Measurements from ENCODE around the gene GATC. TPM values are rescaled to one million over a fixed set of nuclear protein-coding genes. Genes with fewer than 3 reads are reported as not detected.
A peak's percentile ranks its signal among the peaks of the same experiment; 100 is the strongest.

GATC gene
- total RNA-seq, 1 donor from 2014 or later, result 15.5 TPM

DNA sequence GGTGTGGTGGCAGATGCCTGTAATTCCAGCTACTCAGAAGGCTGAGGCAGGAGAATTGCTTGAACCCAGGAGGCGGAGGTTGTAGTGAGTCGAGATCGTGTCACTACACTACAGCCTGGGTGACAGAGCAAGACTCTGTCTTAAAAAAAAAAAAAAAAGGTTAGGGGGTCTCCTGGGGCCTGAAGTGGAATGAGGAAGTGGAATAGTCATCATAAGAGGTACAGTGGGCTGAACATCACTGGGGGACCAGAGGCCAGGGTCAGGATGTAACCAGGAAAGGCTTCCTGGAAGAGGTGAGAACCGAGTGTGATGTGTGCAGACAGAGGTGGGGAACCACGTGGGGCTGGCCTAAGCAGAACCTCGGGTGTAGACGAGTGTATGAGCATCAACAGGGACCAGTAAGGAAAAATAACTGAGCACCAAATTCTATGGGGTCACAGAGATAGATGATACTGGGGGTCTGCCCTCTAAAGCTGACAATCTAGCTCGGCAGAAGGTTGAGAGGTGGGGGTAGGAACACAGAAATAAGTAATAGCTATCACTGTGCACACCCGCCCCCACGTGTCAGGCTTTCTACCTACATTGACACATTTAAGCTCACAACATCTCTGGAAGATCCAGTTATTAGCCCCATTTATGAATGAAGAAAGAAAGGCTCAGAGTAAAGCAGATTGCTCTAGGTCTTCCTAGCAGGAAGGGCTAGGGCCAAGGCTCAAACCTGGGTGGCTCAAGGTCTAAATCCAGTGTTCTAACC lies 13.3 kb upstream of the GATC start:
- H3K27me3 ChIP-seq, result no peaks in the 10 kb centered on the region
- TF ChIP-seq POLR2AphosphoS5 (IDR thresholded peaks at IDR 0.05; ENCODE audit: insufficient read depth in 1 of 2, low read depth in 1 of 2), result no peak
- TF ChIP-seq POLR2A (IDR thresholded peaks at IDR 0.05), result no peak
- TF ChIP-seq, protein P1, sequence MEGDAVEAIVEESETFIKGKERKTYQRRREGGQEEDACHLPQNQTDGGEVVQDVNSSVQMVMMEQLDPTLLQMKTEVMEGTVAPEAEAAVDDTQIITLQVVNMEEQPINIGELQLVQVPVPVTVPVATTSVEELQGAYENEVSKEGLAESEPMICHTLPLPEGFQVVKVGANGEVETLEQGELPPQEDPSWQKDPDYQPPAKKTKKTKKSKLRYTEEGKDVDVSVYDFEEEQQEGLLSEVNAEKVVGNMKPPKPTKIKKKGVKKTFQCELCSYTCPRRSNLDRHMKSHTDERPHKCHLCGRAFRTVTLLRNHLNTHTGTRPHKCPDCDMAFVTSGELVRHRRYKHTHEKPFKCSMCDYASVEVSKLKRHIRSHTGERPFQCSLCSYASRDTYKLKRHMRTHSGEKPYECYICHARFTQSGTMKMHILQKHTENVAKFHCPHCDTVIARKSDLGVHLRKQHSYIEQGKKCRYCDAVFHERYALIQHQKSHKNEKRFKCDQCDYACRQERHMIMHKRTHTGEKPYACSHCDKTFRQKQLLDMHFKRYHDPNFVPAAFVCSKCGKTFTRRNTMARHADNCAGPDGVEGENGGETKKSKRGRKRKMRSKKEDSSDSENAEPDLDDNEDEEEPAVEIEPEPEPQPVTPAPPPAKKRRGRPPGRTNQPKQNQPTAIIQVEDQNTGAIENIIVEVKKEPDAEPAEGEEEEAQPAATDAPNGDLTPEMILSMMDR (IDR thresholded peaks at IDR 0.05), result no peak
- no peak overlapping the region for H3K27ac ChIP-seq
- no peak for DNase-seq (ENCODE audit: extremely low spot score in 2 of 2)
- no peak overlapping the region for H3K4me3 ChIP-seq
- no peaks in the 10 kb centered on the region for H3K36me3 ChIP-seq
- intact Hi-C loops (cut with DNase I), result no loop called here
- no peaks in the 10 kb centered on the region for H3K4me1 ChIP-seq
- H3K9me3 ChIP-seq, result no peaks in the 10 kb centered on the region

DNA sequence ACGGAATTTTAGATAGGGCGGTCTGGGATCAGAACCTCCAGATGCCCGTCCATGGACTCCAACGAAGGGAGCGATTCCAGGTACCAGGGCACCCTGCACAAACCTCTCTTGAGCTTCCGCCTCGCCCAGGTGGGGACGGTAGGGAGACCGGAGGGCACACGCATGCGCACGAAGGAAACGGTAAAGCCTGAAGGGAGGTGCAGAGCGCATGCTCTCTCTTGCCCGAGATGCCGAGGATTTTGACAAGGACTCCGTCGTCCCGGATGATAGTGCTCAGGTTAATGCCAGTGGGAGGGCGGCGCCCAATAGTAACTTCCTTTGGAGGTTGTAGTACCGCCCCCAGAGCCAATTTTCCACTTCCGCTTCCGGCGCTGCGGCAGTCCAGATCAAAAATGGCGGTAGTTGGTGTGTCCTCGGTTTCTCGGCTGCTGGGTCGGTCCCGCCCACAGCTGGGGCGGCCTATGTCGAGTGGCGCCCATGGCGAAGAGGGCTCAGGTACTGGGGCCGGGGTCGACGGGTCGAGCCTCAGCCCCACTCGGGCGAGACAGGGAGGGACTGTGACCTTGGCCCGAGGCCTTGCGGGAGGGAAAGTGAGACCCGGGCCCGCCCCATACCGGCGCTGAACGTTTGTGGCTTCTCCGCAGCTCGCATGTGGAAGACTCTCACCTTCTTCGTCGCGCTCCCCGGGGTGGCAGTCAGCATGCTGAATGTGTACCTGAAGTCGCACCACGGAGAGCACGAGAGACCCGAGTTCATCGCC lies 8.3 kb upstream of the GATC start, which contains the start of gene COX6A1:
TSS of gene COX6A1 (plus strand) at position 379 of the 760 bp plus-strand sequence. CDS start at position 393, 14 bp downstream.
- H3K9me3 ChIP-seq, result no peaks in the 10 kb centered on the region
- peak in 1 of 2 donors; percentile 95 for DNase-seq (ENCODE audit: extremely low spot score in 2 of 2)
- H3K27ac ChIP-seq, result peak within 1 kb of the TSS; percentile 88
- peaks cover 18% of the 10 kb centered on the region for H3K4me1 ChIP-seq
- H3K4me3 ChIP-seq, result peak within 1 kb of the TSS; percentile 80
- TF ChIP-seq POLR2A (IDR thresholded peaks at IDR 0.05) (peak in 1 of 2 donors; percentile 25), POLR2AphosphoS5 (IDR thresholded peaks at IDR 0.05; ENCODE audit: insufficient read depth in 1 of 2, low read depth in 1 of 2) (peak; percentile 86 to 95)
- TF ChIP-seq, protein P1 (IDR thresholded peaks at IDR 0.05), result no peak
- intact Hi-C loops (cut with DNase I), result no loop called here
- peaks cover 0 to 12% of the 10 kb centered on the region in 2 donors for H3K36me3 ChIP-seq
- H3K27me3 ChIP-seq, result no peaks in the 10 kb centered on the region

DNA sequence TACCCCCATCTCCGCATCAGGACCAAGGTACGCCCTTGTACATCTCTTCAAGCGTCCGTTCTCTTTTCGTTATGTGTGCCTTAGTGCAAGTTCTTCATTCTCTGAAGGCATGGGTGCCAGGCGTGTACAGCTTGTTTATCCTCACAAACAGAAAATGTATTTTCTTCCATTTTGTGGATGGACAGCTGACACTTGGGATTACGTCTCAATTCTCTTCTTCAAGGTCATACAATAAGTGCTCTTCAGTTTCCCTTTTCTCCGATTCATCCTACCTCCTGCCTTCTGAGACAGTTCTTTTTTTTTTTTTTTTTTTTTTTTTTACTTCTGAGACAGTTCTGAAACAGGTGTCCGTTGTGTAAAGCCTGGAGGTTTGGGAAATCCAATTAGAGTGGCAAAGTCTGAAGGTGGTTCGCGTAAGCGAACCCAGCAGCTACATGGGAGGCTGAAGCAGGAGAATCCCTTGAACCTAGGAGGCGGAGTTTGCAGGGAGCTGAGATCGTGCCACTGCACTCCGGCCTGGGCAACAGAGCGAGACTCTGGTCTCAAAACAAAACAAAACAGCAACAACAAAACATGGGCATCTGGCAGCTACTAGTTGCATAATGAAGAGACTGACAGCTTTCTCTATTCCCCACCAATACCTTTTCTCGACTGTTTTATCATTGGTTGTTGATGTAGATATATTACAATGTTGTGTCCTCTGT lies 7.6 kb upstream of the GATC start:
- Histone ChIP-seq H3K4me3 (peak overlapping the region; percentile 80), H3K4me1 (peaks cover 18% of the 10 kb centered on the region), H3K27ac (peak overlapping the region; percentile 88), H3K36me3 (peaks cover 0 to 20% of the 10 kb centered on the region in 2 donors), H3K27me3 (no peaks in the 10 kb centered on the region), H3K9me3 (no peaks in the 10 kb centered on the region)
- TF ChIP-seq POLR2AphosphoS5 (IDR thresholded peaks at IDR 0.05; ENCODE audit: insufficient read depth in 1 of 2, low read depth in 1 of 2), result no peak
- TF ChIP-seq, protein P1 (IDR thresholded peaks at IDR 0.05), result no peak
- no peak for TF ChIP-seq POLR2A (IDR thresholded peaks at IDR 0.05)
- DNase-seq (ENCODE audit: extremely low spot score in 2 of 2), result no peak
- intact Hi-C loops (cut with DNase I), result no loop called here

DNA sequence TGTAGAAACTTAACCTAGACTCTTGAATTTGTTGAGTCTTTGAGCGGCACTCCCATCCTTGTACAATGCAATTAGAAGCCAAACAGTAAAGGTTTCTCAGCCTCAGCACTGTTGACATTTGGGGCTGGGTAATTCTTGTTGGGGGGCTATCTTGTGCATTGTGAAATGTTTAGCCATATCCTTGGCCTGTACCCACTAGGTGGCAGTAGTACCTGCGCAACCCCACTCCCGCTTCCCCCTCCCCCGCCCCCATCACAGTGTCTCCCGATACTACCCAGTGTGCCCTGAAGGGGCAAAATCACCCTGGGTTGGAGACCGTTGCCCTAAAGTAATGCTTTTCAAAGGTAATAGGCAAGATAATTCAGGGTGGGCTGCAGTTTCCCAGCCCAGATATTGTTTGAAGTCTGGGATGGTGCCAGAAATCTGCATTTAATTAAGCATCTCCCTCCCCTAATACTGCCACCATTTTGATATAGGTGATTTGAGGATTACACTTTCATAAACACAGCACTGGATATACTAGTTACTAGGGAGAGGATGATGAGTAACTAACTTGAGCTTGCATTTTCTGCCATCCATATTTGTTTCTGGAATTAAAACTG lies 6.5 kb upstream of the GATC start:
- TF ChIP-seq, protein P1 (IDR thresholded peaks at IDR 0.05), result no peak
- TF ChIP-seq POLR2A (IDR thresholded peaks at IDR 0.05) (no peak), POLR2AphosphoS5 (IDR thresholded peaks at IDR 0.05; ENCODE audit: insufficient read depth in 1 of 2, low read depth in 1 of 2) (no peak)
- DNase-seq (ENCODE audit: extremely low spot score in 2 of 2), result no peak
- peaks cover 0 to 20% of the 10 kb centered on the region in 2 donors for H3K36me3 ChIP-seq

More for the DNA sequence above, 6.5 kb upstream of the GATC start:
- Histone ChIP-seq H3K27me3 (no peaks in the 10 kb centered on the region), H3K4me3 (no peak overlapping the region), H3K27ac (no peak overlapping the region), H3K4me1 (peaks cover 18% of the 10 kb centered on the region), H3K9me3 (no peaks in the 10 kb centered on the region)
- intact Hi-C loops (cut with DNase I), result no loop called here
